SK-N-SH treated with all-trans-retinoic acid at 6 μM for 48 hours (cell line): Measurements from ENCODE around the gene ARHGAP45.

ENCODE experiments used
- ATAC-seq: fragments of 200-7000 bp; cut with Tn5 transposase; 3 replicates; pipeline ENCODE4 v1.9.1; 2020; ENCODE audit warnings: mild to moderate bottlenecking, moderate library complexity
- ARNTL ChIP-seq: fragments of 450-650 bp; formaldehyde crosslinking; IDR thresholded peaks from 2 replicates; pipeline ENCODE4 v1.5.0; 2020; ENCODE audit warnings: low read depth, mild to moderate bottlenecking, moderate library complexity, borderline replicate concordance
- BACH2 ChIP-seq: fragments of 250-450 bp; sonication (Bioruptor Pico); IDR thresholded peaks from 2 replicates; pipeline ENCODE4 v1.9.0; 2021; ENCODE audit warnings: mild to moderate bottlenecking, borderline replicate concordance
- CREB5 ChIP-seq: fragments of 250-450 bp; sonication (Bioruptor Pico); IDR thresholded peaks from 2 replicates; pipeline ENCODE4 v1.5.1; 2020; ENCODE audit warnings: low read depth, mild to moderate bottlenecking, moderate library complexity
- CSDC2 ChIP-seq: fragments of 250-450 bp; sonication (Bioruptor Pico); IDR thresholded peaks from 2 replicates; pipeline ENCODE4 v1.5.0; 2020; ENCODE audit warnings: mild to moderate bottlenecking, moderate library complexity
- OSR1 ChIP-seq: fragments of 250-450 bp; sonication (Bioruptor Pico); IDR thresholded peaks from 2 replicates; pipeline ENCODE4 v1.8.0; 2022; ENCODE audit warnings: moderate library complexity, mild to moderate bottlenecking, inconsistent platforms
- POU6F1 ChIP-seq: fragments of 250-450 bp; sonication (Bioruptor Pico); IDR thresholded peaks from 2 replicates; pipeline ENCODE4 v1.8.0; 2021; ENCODE audit warnings: low read depth, mild to moderate bottlenecking, moderate library complexity, borderline replicate concordance
- PPARA ChIP-seq: fragments of 250-450 bp; sonication (Bioruptor Pico); IDR thresholded peaks from 2 replicates; pipeline ENCODE4 v1.5.0; 2020; ENCODE audit warnings: mild to moderate bottlenecking, borderline replicate concordance
- RARB ChIP-seq: fragments of 250-450 bp; sonication (Bioruptor Pico); IDR thresholded peaks from 2 replicates; pipeline ENCODE4 v1.8.0; 2021; ENCODE audit warnings: mild to moderate bottlenecking, moderate library complexity
- TCF4 ChIP-seq: fragments of 250-450 bp; sonication (Bioruptor Pico); IDR thresholded peaks from 2 replicates; pipeline ENCODE4 v1.8.0; 2021; ENCODE audit warnings: mild to moderate bottlenecking, moderate library complexity, borderline replicate concordance
- TOX ChIP-seq: fragments of 250-450 bp; sonication (Bioruptor Pico); IDR thresholded peaks from 2 replicates; pipeline ENCODE4 v1.8.0; 2021; ENCODE audit warnings: mild to moderate bottlenecking, moderate library complexity, borderline replicate concordance
- TSHZ2 ChIP-seq: fragments of 250-450 bp; sonication (Bioruptor Pico); IDR thresholded peaks from 2 replicates; pipeline ENCODE4 v1.5.0; 2020; ENCODE audit warnings: mild to moderate bottlenecking, moderate library complexity
- ZC3H10 ChIP-seq: fragments of 250-450 bp; sonication (Bioruptor Pico); IDR thresholded peaks from 2 replicates; pipeline ENCODE4 v1.5.1; 2021; ENCODE audit warnings: mild to moderate bottlenecking, moderate library complexity
- ZFP3 ChIP-seq: fragments of 250-450 bp; sonication (Bioruptor Pico); IDR thresholded peaks from 2 replicates; pipeline ENCODE4 v1.5.0; 2020; ENCODE audit warnings: mild to moderate bottlenecking, moderate library complexity
- ZFP30 ChIP-seq: fragments of 450-650 bp; formaldehyde crosslinking; IDR thresholded peaks from 2 replicates; pipeline ENCODE4 v1.5.0; 2022; ENCODE audit warnings: mild to moderate bottlenecking, moderate library complexity
- ZNF565 ChIP-seq: fragments of 450-650 bp; formaldehyde crosslinking; conservative IDR thresholded peaks from 2 replicates; pipeline ENCODE4 v1.5.0; 2020; ENCODE audit warnings: low read depth, mild to moderate bottlenecking, moderate library complexity
- ZNF8 ChIP-seq: fragments of 450-650 bp; formaldehyde crosslinking; IDR thresholded peaks from 2 replicates; pipeline ENCODE4 v1.5.0; 2020; ENCODE audit warnings: mild to moderate bottlenecking, moderate library complexity
- TF ChIP-seq, protein P1 (sequence below): fragments of 250-450 bp; sonication (Bioruptor Pico); IDR thresholded peaks from 2 replicates; pipeline ENCODE4 v1.5.1; 2021; ENCODE audit warnings: mild to moderate bottlenecking, moderate library complexity
- TF ChIP-seq, protein P2 (sequence below): fragments of 250-450 bp; sonication (Bioruptor Pico); IDR thresholded peaks from 2 replicates; pipeline ENCODE4 v1.8.0; 2020; ENCODE audit warnings: mild to moderate bottlenecking, moderate library complexity, borderline replicate concordance

The ARHGAP45 gene

DNA sequence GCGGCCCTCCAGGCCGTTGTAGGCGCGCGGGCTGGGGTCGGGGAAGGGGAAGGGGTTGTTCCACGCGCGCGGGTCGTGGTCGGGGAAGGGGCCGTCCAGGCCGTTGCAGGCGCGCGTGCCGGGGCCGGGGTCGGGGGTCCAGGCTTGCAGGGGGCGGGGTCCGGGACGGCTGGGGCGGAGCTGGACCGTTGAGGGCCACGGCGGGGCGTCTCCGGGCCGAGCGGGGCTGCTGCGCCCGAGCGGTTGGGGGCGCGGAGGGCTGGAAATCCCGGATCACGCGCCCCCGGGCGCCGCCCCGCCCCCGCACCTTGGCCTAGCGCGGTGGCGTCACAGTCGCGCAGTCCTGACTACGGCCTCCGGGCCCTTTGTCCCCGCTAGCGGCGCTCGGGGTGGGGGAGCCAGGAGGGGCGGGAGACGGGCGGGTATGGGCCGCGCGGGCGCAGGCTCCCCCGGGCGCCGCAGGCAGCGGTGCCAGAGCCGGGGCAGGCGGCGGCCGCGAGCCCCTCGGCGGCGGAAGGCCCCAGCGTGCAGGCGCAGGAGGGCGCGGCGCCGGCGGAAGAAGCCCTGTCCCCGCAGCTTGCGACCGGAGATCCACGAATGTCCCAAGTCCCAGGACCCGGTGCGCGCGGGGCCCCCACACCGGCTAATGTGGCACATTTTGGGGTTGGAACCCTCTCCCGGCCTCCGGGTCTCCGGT, 37.5 kb downstream of the ARHGAP45 start:
- TF ChIP-seq CREB5, result no peak
- TF ChIP-seq ZNF565 (CRISPR knock-in tag), result no peak
- no peak for TF ChIP-seq CSDC2 (CRISPR knock-in tag)
- TF ChIP-seq ZFP3 (CRISPR knock-in tag), result no peak
- TF ChIP-seq ZFP30 (CRISPR knock-in tag), result no peak
- TF ChIP-seq TSHZ2 (CRISPR knock-in tag), result no peak
- TF ChIP-seq RARB, result no peak
- no peak for TF ChIP-seq ZNF8 (CRISPR knock-in tag)
- TF ChIP-seq, protein P1, sequence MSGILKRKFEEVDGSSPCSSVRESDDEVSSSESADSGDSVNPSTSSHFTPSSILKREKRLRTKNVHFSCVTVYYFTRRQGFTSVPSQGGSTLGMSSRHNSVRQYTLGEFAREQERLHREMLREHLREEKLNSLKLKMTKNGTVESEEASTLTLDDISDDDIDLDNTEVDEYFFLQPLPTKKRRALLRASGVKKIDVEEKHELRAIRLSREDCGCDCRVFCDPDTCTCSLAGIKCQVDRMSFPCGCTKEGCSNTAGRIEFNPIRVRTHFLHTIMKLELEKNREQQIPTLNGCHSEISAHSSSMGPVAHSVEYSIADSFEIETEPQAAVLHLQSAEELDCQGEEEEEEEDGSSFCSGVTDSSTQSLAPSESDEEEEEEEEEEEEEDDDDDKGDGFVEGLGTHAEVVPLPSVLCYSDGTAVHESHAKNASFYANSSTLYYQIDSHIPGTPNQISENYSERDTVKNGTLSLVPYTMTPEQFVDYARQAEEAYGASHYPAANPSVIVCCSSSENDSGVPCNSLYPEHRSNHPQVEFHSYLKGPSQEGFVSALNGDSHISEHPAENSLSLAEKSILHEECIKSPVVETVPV (CRISPR knock-in tag), result no peak
- TF ChIP-seq, protein P2, sequence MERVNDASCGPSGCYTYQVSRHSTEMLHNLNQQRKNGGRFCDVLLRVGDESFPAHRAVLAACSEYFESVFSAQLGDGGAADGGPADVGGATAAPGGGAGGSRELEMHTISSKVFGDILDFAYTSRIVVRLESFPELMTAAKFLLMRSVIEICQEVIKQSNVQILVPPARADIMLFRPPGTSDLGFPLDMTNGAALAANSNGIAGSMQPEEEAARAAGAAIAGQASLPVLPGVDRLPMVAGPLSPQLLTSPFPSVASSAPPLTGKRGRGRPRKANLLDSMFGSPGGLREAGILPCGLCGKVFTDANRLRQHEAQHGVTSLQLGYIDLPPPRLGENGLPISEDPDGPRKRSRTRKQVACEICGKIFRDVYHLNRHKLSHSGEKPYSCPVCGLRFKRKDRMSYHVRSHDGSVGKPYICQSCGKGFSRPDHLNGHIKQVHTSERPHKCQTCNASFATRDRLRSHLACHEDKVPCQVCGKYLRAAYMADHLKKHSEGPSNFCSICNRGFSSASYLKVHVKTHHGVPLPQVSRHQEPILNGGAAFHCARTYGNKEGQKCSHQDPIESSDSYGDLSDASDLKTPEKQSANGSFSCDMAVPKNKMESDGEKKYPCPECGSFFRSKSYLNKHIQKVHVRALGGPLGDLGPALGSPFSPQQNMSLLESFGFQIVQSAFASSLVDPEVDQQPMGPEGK (CRISPR knock-in tag), result no peak
- no peak for TF ChIP-seq ZC3H10 (CRISPR knock-in tag)
- no peak for TF ChIP-seq ARNTL (CRISPR knock-in tag)
- no peak for TF ChIP-seq OSR1 (CRISPR knock-in tag)
- TF ChIP-seq TCF4 (CRISPR knock-in tag), result no peak
- TF ChIP-seq BACH2 (CRISPR knock-in tag), result no peak
- ATAC-seq, result peak; percentile 43

- TF ChIP-seq PPARA (CRISPR knock-in tag) (no peak), ZC3H10 (CRISPR knock-in tag) (no peak), TCF4 (CRISPR knock-in tag) (no peak), TOX (CRISPR knock-in tag) (no peak), ZFP3 (CRISPR knock-in tag) (no peak), ZFP30 (CRISPR knock-in tag) (no peak), ZNF565 (CRISPR knock-in tag) (no peak), CREB5 (no peak), OSR1 (CRISPR knock-in tag) (no peak), POU6F1 (no peak), ZNF8 (CRISPR knock-in tag) (no peak)
- TF ChIP-seq, protein P1 (CRISPR knock-in tag), result no peak
- TF ChIP-seq, protein P2 (CRISPR knock-in tag), result no peak
- TF ChIP-seq, all 23 proteins: peak for 0
- no peak for ATAC-seq
Observed at GRCh38 chr19:1105008-1105872, 38.3 kb downstream of the ARHGAP45 start.
